ENCODE data around the gene ZMYND11.

The ZMYND11 gene

DNA sequence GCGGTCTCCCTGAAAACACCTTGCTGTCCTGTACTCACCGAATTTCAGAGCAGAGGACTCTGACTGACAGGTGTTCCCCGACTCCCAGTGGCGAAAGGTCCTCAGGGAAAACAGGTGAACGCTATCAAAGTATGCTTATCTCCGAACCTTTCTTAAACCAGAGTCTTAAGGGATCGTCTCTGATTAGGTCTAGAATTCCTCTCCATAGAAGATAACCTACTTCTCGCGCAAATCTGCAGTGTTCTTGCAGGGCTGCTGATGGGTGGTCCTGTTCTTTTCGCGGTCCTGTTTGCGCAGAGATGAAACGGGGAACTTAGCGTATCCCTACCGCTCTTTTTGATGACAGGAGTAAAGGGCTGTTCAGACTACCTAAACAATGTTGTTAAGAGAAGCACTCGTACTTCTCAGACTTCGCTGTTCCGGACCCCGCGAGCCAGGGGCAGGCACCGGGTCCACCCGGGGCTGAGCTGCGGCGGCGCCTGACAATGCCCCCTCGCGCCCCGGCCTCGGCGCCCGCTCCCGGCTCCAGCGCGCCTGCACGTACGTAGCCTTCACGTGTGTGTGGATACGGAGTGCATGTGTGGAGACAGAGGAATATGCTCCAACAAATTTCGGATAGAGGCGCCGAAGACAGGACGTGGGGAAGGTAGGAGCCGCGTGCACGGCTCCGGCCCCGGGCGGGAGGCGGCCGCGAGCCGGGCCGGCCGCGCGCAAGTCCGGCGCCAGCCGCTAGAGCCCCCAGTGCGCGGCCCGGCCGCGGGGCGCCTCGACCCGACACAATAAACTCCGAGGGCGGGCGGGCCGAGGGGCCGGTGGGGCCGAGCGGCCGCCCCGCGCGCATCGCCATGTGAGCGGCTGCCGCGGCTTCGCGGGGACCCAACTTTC, 766 bp upstream of the ZMYND11 start:
- Histone ChIP-seq H3K27me3 (ENCODE audit: insufficient read depth, low read length) (peaks cover 29% of the 10 kb centered on the region), H3K9me3 (ENCODE audit: insufficient read depth, low read depth, low read length) (no peaks in the 10 kb centered on the region), H3K36me3 (ENCODE audit: insufficient read depth, low read depth, low read length) (no peaks in the 10 kb centered on the region), H3K4me3 (ENCODE audit: low read length) (peak overlapping the region; percentile 78), H3K4me1 (ENCODE audit: insufficient read depth, low read length) (peaks cover 19% of the 10 kb centered on the region; the same call in 1 of the 2 replicates), H3K27ac (ENCODE audit: low read length) (peak overlapping the region; percentile 60), H3K9ac (ENCODE audit: low read depth, low read length) (peak overlapping the region; percentile 51; the same call in 1 of the 2 replicates)

DNA sequence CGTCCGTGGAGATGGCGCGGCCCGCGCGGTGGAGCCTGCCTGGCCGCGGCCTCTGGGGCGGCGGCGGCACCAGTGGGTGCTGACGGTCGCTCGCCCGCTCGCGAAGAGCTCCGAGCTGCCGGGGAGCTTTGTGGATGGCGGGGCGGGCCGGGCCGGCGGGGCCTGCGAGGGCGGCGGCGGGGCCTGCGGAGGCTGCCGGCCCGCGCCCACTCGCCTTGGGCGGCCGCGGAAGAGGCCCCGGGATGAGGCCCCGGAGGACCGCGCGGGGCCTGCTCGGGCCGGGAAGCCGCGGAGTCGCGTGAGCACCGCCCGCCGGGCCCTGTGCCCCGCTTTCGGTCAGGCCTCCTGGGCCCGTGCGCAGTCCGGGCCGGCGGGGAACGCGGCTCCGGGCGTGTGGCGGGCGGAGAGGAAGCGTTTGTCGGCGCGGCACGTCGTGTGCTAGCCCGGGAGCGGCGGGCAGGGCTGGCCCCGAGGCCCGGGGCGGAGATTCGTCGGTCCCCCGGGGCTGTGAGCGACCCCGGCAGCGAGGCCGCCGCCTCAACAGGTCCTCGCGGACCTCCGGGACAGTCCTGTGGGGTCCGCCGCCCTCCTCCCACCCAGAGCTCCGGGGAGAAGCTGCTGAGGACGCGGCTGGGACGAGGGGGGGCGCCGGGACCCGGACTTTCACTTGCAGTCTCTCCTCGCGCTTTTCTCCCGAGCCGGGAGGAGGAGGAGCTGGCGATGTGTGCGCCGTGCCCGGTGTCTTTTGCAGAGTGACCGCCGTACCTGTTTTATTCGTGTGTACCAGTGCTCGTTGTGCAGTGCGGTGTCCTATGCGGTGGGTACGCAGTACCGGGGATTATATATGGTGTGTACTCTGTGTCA, 578 bp downstream of the ZMYND11 start:
- peak overlapping the region; percentile 83 for H3K4me3 ChIP-seq (ENCODE audit: low read length)
- H3K9me3 ChIP-seq (ENCODE audit: insufficient read depth, low read depth, low read length): no peaks in the 10 kb centered on the region
- peak overlapping the region; percentile 37 for H3K27ac ChIP-seq (ENCODE audit: low read length)
- peak overlapping the region; percentile 72; the same call in 1 of the 2 replicates for H3K9ac ChIP-seq (ENCODE audit: low read depth, low read length)
- no peaks in the 10 kb centered on the region for H3K36me3 ChIP-seq (ENCODE audit: insufficient read depth, low read depth, low read length)
- peaks cover 19% of the 10 kb centered on the region; the same call in 1 of the 2 replicates for H3K4me1 ChIP-seq (ENCODE audit: insufficient read depth, low read length)
- H3K27me3 ChIP-seq (ENCODE audit: insufficient read depth, low read length): peaks cover 29% of the 10 kb centered on the region

GRCh38 chr10:136465-136762, 1.2 kb downstream of the ZMYND11 start:
- no peaks in the 10 kb centered on the region for H3K9me3 ChIP-seq (ENCODE audit: insufficient read depth, low read depth, low read length)
- peaks cover 29% of the 10 kb centered on the region for H3K27me3 ChIP-seq (ENCODE audit: insufficient read depth, low read length)
- H3K36me3 ChIP-seq (ENCODE audit: insufficient read depth, low read depth, low read length): no peaks in the 10 kb centered on the region
- H3K27ac ChIP-seq (ENCODE audit: low read length): no peak overlapping the region
- H3K4me1 ChIP-seq (ENCODE audit: insufficient read depth, low read length): peaks cover 19% of the 10 kb centered on the region; the same call in 1 of the 2 replicates
- H3K9ac ChIP-seq (ENCODE audit: low read depth, low read length): peak overlapping the region; percentile 72; the same call in 1 of the 2 replicates
- peak overlapping the region; percentile 83 for H3K4me3 ChIP-seq (ENCODE audit: low read length)

GRCh38 chr10:137031-137430, 1.8 kb downstream of the ZMYND11 start:
- Histone ChIP-seq H3K27me3 (ENCODE audit: insufficient read depth, low read length) (peaks cover 29% of the 10 kb centered on the region), H3K4me1 (ENCODE audit: insufficient read depth, low read length) (peaks cover 19% of the 10 kb centered on the region; the same call in 1 of the 2 replicates), H3K36me3 (ENCODE audit: insufficient read depth, low read depth, low read length) (no peaks in the 10 kb centered on the region), H3K9me3 (ENCODE audit: insufficient read depth, low read depth, low read length) (no peaks in the 10 kb centered on the region), H3K4me3 (ENCODE audit: low read length) (peak overlapping the region; percentile 83), H3K9ac (ENCODE audit: low read depth, low read length) (no peak overlapping the region), H3K27ac (ENCODE audit: low read length) (no peak overlapping the region)

GRCh38 chr10:137606-138005, 2.4 kb downstream of the ZMYND11 start:
- Histone ChIP-seq H3K9ac (ENCODE audit: low read depth, low read length) (no peak overlapping the region), H3K9me3 (ENCODE audit: insufficient read depth, low read depth, low read length) (no peaks in the 10 kb centered on the region), H3K27ac (ENCODE audit: low read length) (no peak overlapping the region), H3K27me3 (ENCODE audit: insufficient read depth, low read length) (peaks cover 26% of the 10 kb centered on the region), H3K4me1 (ENCODE audit: insufficient read depth, low read length) (peaks cover 16% of the 10 kb centered on the region), H3K4me3 (ENCODE audit: low read length) (no peak overlapping the region), H3K36me3 (ENCODE audit: insufficient read depth, low read depth, low read length) (no peaks in the 10 kb centered on the region)

- Histone ChIP-seq H3K4me3 (ENCODE audit: low read length) (no peak overlapping the region), H3K27ac (ENCODE audit: low read length) (no peak overlapping the region), H3K36me3 (ENCODE audit: insufficient read depth, low read depth, low read length) (no peaks in the 10 kb centered on the region), H3K27me3 (ENCODE audit: insufficient read depth, low read length) (no peaks in the 10 kb centered on the region), H3K4me1 (ENCODE audit: insufficient read depth, low read length) (no peaks in the 10 kb centered on the region; the same call in 1 of the 2 replicates), H3K9me3 (ENCODE audit: insufficient read depth, low read depth, low read length) (peaks cover 4% of the 10 kb centered on the region; the same call in 1 of the 2 replicates), H3K9ac (ENCODE audit: low read depth, low read length) (no peak overlapping the region)
These were observed 7.1 kb downstream of the ZMYND11 start for GRCh38 chr10:142371-142770.

DNA sequence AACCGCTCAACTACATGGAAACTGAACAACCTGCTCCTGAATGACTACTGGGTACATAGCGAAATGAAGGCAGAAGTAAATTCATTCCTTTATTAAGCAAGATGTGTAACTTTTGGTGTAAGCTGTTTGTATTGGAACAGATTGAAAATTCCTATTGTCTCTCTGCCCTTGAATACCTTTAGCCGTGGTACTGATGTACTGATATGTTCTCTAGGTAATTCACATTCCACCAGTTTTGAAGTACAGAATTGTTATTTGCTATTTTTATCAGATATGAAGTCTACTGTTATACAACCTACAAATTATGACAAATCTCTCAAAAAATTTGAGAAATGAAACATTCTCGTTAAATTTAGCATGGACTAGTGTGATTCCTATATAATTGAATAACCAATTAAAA, 17.7 kb downstream of the ZMYND11 start:
- Histone ChIP-seq H3K9me3 (ENCODE audit: insufficient read depth, low read depth, low read length) (no peaks in the 10 kb centered on the region; the same call in none of the 2 replicates), H3K9ac (ENCODE audit: low read depth, low read length) (no peak overlapping the region), H3K4me3 (ENCODE audit: low read length) (no peak overlapping the region)

DNA sequence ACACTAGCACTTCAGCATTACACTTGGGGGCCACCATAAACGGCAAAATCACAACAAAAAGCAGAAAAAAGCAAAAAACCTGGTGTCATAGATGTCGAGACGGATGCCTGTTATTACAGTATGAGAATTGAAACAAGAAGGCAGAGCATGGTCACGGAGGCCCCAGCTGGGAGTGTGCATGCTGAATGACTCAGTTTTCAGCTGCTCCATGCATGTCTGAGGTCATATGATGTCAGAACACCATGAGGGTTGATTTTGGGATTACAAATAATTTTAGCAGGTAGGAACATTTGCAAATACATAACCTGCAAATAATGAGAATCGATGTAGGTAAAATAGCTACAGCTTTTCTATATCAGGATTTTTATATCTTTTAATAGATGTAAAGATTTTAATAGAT, 19.1 kb downstream of the ZMYND11 start:
- Histone ChIP-seq H3K9ac (ENCODE audit: low read depth, low read length) (no peak overlapping the region), H3K36me3 (ENCODE audit: insufficient read depth, low read depth, low read length) (no peaks in the 10 kb centered on the region), H3K27me3 (ENCODE audit: insufficient read depth, low read length) (no peaks in the 10 kb centered on the region), H3K4me1 (ENCODE audit: insufficient read depth, low read length) (no peaks in the 10 kb centered on the region), H3K4me3 (ENCODE audit: low read length) (no peak overlapping the region), H3K9me3 (ENCODE audit: insufficient read depth, low read depth, low read length) (no peaks in the 10 kb centered on the region), H3K27ac (ENCODE audit: low read length) (no peak overlapping the region)

More for the DNA sequence above, 17.7 kb downstream of the ZMYND11 start:
- Histone ChIP-seq H3K36me3 (ENCODE audit: insufficient read depth, low read depth, low read length) (no peaks in the 10 kb centered on the region), H3K27me3 (ENCODE audit: insufficient read depth, low read length) (no peaks in the 10 kb centered on the region), H3K4me1 (ENCODE audit: insufficient read depth, low read length) (no peaks in the 10 kb centered on the region), H3K27ac (ENCODE audit: low read length) (no peak overlapping the region)

DNA sequence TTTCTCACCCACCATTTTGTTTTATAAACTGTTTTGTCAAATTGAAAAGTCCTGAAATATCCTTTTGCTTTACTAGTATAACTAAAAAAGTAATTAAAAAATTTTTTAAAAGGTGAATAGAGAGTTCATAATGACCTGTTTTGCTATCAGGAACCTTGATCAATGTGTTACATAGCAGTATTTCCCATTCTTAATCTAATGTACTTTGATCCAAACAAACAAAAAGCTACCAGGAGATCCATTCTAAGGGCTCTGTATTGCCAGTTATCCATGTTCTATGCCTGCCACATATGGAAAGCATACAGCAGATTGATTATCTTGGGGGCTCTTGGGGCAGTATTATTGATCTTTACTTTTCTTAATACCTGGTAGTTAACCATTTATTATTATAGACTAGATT, 32.1 kb downstream of the ZMYND11 start:
- Histone ChIP-seq H3K27ac (ENCODE audit: low read length) (no peak overlapping the region), H3K9ac (ENCODE audit: low read depth, low read length) (no peak overlapping the region), H3K36me3 (ENCODE audit: insufficient read depth, low read depth, low read length) (no peaks in the 10 kb centered on the region), H3K4me1 (ENCODE audit: insufficient read depth, low read length) (peaks cover 3% of the 10 kb centered on the region), H3K27me3 (ENCODE audit: insufficient read depth, low read length) (no peaks in the 10 kb centered on the region), H3K4me3 (ENCODE audit: low read length) (no peak overlapping the region), H3K9me3 (ENCODE audit: insufficient read depth, low read depth, low read length) (peaks cover 3% of the 10 kb centered on the region)

DNA sequence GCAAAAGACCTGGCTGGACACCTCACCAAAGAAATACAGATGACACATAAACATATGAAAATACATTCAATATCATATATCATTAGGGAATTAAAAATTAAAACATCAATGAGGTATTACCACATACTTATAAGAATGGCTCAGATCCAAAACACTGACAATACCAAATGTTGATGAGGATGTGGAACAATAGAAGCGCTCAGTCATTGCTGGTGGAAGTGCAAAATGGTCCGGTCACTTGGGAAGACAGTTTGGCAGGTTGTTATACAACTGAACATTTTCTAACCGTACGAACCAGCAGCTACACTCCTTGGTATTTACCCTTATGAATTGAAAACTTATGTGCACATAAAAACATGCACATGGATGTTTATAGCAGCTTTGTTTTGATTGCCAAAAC, 38.5 kb downstream of the ZMYND11 start:
- no peak overlapping the region for H3K27ac ChIP-seq (ENCODE audit: low read length)
- no peak overlapping the region for H3K9ac ChIP-seq (ENCODE audit: low read depth, low read length)
- H3K9me3 ChIP-seq (ENCODE audit: insufficient read depth, low read depth, low read length): no peaks in the 10 kb centered on the region
- no peak overlapping the region for H3K4me3 ChIP-seq (ENCODE audit: low read length)
- no peaks in the 10 kb centered on the region for H3K36me3 ChIP-seq (ENCODE audit: insufficient read depth, low read depth, low read length)
- no peaks in the 10 kb centered on the region for H3K27me3 ChIP-seq (ENCODE audit: insufficient read depth, low read length)
- no peaks in the 10 kb centered on the region; the same call in 1 of the 2 replicates for H3K4me1 ChIP-seq (ENCODE audit: insufficient read depth, low read length)

DNA sequence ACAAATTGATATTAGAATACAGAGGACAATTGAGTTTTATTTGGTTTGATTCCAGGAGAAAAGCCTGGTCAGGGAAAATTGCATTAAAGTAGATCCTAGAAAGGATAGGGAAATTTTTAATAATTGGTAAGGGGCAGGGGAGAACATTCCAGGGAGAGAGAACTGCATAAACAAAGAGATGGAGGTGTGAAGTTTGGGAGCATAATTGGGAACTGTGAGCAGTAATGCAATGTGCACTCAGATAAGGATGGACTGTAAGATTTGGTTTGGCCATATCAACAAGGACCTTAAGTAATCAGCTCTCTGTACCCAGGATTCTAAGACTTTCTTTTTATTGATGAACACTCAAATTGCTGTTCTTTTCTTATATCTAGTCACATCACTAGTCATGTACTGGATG, 41.4 kb downstream of the ZMYND11 start:
- Histone ChIP-seq H3K4me3 (ENCODE audit: low read length) (no peak overlapping the region), H3K9me3 (ENCODE audit: insufficient read depth, low read depth, low read length) (no peaks in the 10 kb centered on the region), H3K9ac (ENCODE audit: low read depth, low read length) (no peak overlapping the region), H3K36me3 (ENCODE audit: insufficient read depth, low read depth, low read length) (0 out of 2 replicates have a peak, but pooled peaks cover 3% of the 10 kb centered on the region), H3K27ac (ENCODE audit: low read length) (no peak overlapping the region), H3K27me3 (ENCODE audit: insufficient read depth, low read length) (no peaks in the 10 kb centered on the region), H3K4me1 (ENCODE audit: insufficient read depth, low read length) (no peaks in the 10 kb centered on the region)
